PC-9 (cell line): ENCODE data around the gene UBE4A.

Experiments used
- CTCF ChIP-seq: fragments of 200-600 bp; sonication (generic); conservative IDR thresholded peaks from 2 replicates; pipeline ENCODE4 v1.6.1; 2017; ENCODE audit warnings: mixed run types, antibody characterized with exemption, mild to moderate bottlenecking, moderate library complexity
- EZH2 ChIP-seq: fragments of 200-600 bp; sonication (generic); IDR thresholded peaks from 2 replicates; pipeline ENCODE4 v1.8.0; 2017; ENCODE audit warnings: antibody characterized with exemption, low read depth

GRCh38 chr11:118325283-118325682 is 34.1 kb upstream of the UBE4A start:
- TF ChIP-seq CTCF: no peak
- no peak for TF ChIP-seq EZH2
